Activated gamma-delta T cell treated with Interleukin-2 at 50 U/mL for 16 hours (primary cell): ENCODE measurements around the gene ACY1.

ENCODE experiments used
- DNase-seq: peaks from one replicate; pipeline ENCODE4 v3.0.0-alpha.2; 2020

ACY1 gene

GRCh38 chr3:51966486-51966885 is 16.8 kb upstream of the ACY1 start:
- no peak for DNase-seq

GRCh38 chr3:51966922-51967383 is 16.4 kb upstream of the ACY1 start:
- no peak for DNase-seq

GRCh38 chr3:51967384-51968169 is 15.8 kb upstream of the ACY1 start, which contains the start of gene PCBP4:
PCBP4 (minus strand) TSS chr3:51967454; CDS start chr3:51961240, 6,214 bp downstream.
- no peak for DNase-seq

DNA sequence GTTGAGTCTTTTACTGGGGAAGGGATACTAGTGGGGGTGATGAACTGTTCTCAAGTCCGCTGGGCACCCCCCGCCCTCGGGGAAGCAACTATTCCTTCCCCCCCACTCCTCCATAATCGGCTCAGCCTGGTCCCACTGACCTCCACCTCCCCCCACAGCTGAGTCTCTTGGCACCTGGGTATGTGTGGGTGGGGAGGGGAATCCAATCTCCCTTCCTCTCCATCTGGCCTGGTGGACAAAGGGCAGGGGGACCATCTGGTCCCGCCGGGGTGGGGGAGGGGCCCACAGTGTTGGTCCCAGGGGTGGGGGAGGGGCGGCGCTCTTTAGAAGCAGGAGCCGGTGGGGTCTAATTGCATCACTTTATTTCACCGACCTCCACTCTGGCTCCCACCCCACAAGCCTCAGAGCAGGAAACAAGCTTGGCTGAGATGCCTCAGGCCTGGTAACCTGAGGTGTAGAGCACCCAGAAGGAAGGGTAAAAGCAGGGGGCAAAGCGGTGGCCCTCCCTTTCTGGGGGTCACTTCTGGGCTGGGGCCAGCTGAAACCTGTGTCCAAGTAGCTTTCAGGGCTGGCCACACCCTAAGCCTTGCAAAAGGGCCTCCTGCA is 15.1 kb upstream of the ACY1 start:
- no peak for DNase-seq

- DNase-seq, result no peak
Observed at GRCh38 chr3:51968883-51969678, 14.3 kb upstream of the ACY1 start.

DNA sequence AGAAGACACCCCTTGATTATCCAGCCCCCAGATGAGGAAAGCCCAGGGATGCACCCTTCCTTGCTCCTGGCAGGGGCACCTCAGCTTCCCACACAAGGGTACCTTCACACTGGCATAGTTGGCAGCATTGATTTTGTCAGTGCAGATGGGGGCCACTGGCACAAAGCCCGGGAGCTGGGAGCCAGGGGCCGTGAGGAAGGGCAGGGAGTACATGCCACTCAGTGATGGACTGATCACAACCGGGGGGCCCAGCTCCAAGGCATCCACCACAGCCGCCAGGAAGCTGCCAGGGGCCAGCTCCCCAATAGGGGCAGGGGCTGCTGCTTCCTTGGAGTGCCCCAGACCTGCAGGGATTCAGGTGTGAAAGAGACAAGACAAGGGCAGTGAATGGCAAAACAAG is 13.5 kb upstream of the ACY1 start:
- DNase-seq, result no peak

DNA sequence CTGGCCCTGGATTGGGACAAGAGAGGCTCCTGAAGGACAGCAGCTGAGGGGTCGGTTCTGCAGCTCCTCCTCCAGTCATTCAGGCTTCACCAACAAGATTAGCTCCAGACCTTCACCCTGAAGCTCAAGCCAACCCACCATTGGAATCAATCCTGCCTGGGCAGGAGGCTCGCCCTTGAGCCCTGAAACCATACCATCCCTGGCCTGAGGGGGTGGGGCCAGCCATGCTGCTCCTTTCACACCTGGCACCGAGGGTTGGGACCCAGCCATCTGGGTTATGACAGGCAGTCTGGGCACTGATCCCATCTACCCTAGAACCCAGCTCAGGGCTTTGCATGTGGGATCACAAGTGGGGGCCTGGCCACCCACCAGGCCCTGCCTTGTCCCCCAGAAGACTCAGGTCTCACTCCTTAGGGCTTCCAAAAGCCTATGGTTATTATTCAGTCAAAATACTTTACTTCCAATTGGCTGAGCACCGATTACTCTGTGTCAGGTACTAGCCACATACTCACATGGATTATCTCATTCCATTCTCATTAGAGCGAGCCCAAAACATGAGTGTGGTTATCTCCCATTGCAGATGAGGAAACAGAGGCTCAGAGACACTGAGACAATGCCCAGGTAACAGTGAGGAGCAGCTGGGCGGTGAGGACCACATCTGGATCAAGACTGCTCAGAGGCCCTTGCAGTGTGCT is 12.6 kb upstream of the ACY1 start:
- DNase-seq, result no peak

GRCh38 chr3:51971350-51971749 is 12.0 kb upstream of the ACY1 start:
- DNase-seq, result no peak

DNA sequence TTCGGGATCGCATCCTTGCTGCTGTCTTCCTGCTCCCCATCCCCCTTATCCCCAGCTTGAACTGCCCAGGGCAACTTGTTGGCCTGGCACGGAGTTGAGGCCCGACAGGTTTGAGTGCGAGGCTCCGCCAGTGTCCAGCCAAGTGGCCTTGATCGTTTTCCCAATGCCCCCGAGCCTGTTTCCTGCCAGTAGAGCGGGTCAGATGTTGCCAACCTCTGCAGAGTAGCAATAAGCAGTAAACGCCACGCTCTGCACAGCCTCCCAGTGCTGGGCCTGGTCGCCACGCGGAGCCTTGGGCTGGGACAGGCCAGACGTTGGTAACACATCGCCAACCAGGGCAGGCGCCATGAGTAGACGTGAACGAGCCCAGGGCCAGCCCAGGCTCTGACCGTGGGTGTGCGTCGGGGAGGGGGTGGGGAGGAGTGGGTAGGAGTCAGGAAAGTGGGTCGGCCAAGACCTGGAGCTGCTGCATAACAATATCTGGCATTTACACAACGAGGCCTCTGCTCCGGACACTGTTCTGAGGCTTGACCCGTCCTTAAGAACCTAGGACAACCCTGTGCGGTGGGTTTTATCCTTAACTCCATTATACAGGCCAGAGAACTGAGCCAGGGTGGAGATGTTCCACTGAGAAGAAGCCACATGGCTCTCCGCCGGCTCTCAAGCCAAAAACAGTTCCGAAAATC is 8.9 kb upstream of the ACY1 start:
- no peak for DNase-seq

DNA sequence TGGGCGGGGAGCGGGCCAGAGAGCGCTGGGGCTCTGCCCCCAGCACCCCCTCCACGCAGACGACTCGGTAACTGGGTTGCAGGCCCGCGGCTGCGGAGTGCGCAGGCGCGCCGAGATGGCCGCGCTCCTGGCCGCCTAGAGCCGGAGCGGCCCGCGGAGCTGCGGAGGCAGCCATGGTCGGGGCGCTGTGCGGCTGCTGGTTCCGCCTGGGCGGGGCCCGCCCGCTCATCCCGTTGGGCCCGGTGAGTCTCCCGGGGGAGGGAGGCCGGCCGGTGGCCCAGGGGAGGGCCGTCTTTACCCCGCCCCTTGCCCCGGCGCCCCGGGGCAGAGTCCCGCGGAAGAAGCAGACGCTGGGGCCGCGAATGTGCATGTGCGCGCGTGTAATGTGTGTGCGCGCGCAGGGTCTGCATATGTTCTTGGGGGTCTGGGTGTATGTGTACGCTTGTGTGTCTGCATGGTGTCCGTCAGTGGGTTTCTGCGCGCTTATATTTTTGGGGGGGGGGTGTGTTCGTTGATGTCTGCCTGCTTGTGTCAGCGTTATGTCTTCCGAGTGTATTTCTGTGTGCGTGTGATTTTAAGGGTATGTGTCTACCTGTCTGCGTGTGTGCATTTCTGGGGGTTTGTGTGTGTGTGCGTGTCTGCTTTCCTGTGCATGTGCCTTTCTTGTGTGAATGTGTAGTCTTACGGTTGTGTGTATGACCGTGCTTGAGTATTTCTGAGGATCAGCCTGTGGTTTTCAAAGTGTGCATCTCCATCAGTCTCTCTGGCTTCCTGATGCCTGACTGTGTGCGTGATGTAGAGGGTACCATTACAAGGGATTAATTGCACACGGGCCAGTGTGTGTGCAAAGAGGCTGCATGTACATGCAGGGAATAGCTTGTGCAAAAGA is 8.1 kb upstream of the ACY1 start, which contains the start of gene ABHD14A:
Gene ABHD14A (plus strand): TSS at position 102 of the 889 bp plus-strand sequence. CDS start 72 bp downstream, at position 174.
- DNase-seq, result peak; percentile 61

DNA sequence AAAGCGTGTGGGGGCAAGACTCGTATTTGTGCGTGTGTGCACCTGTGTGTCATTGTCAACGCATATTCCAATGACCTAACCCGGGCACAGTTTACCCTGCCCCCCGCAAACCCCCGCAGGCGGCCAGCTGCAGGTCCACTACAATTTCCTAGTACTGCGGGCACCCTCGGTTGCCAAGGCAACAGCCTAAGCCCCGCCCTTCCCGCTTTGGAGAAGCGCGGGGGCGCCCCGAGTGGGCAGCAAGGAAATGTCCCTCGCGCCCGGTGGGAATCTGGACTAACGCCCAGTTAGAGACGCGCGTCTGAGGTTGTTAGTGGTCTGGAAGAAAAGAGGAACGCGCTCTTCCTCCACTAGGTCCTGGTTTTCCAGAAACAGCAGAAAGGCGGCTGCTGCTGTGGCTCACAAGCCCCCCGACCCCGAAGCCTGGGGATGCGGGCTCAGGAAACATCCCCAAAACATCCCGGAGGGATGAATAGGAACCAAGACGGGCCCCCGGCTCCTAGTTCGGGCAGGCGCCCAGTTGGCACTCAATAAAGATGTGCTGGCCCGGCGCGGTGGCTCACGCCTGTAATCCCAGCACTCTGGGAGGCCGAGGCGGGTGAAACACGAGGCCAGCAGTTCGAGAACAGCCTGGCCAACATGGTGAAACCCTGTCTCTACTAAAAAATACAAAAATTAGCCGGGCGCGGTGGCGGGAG is 7.3 kb upstream of the ACY1 start:
- no peak for DNase-seq

- DNase-seq, result peak; percentile 32
Observed at GRCh38 chr3:51977446-51978142, 5.7 kb upstream of the ACY1 start.

DNA sequence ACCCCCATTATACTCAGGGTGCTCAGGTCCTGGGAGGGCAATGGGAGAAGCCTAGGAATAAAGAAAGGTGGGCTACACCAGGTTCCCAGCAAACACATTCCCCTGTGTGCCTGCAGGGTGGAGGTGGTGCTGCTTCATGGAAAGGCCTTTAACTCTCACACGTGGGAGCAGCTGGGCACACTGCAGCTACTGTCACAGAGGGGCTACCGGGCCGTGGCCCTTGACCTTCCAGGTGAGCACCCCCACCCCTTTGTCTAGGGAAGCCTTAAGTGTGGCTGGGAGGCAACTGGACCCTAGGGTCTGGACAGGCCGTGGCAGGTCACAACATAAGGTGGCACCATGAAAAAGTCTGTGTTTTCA is 5.2 kb upstream of the ACY1 start:
- DNase-seq, result no peak

DNA sequence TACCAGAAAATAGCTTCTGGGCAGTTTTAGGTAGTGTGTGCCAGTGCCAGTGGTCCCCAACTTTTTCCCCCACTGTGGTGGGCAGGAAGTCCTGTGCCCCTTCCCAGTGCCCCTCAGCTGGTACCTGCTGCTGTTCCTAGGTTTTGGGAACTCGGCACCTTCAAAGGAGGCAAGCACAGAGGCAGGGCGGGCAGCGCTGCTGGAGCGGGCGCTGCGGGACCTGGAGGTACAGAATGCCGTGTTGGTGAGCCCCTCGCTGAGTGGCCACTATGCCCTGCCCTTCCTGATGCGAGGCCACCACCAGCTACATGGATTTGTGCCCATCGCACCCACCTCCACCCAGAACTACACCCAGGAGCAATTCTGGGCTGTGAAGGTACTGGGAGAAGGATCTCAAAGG is 3.1 kb upstream of the ACY1 start:
- DNase-seq, result no peak

GRCh38 chr3:51982352-51982837 is 940 bp upstream of the ACY1 start:
- DNase-seq, result no peak

GRCh38 chr3:51983578-51984268 is 388 bp downstream of the ACY1 start:
- DNase-seq, result no peak

- no peak for DNase-seq
Observed at GRCh38 chr3:51984269-51984647, 923 bp downstream of the ACY1 start.

- DNase-seq, result no peak
Observed at GRCh38 chr3:51985063-51985462, 1.7 kb downstream of the ACY1 start.
